HepG2 (cell line): ENCODE results near the gene EMC8. TPM values are rescaled to one million over a fixed set of nuclear protein-coding genes. Genes with fewer than 3 reads are reported as not detected.

Source experiments
- ATAC-seq: fragments of 200-7000 bp; cut with Tn5 transposase; 3 replicates; pipeline ENCODE4 v1.9.1; 2020; ENCODE audit warnings: mild to moderate bottlenecking, moderate library complexity
- BruUV-seq: library from RNA; stranded (reverse); fragments of 400-500 nt; replicated peaks from 2 replicates; lab custom pipeline; 2021; lab: Mats Ljungman, UMichigan
- CTCF ChIA-PET: fragments of 300-600 bp; formaldehyde crosslinking; extraction: SDS; loops from one replicate; lab custom pipeline; 2021; ENCODE audit warnings: low total read pairs, inconsistent platforms, low intra/inter-chr PET ratio; lab: Yijun Ruan, JAX
- POLR2A ChIA-PET: fragments of 350-600 bp; sonication (Branson Sonifier 250); formaldehyde crosslinking; loops from one replicate; lab custom pipeline; 2020; ENCODE audit warnings: antibody characterized with exemption, inconsistent platforms; lab: Yijun Ruan, JAX
- DNase-seq: peaks from one replicate; pipeline ENCODE4 v3.0.0-alpha.2; 2015; ENCODE audit warnings: low spot score
- FAIRE-seq: peaks from 3 replicates; lab custom pipeline; 2011; peaks lifted over from hg19 to GRCh38; lab: Jason Lieb, UNC
- H2AFZ ChIP-seq: one replicate; pipeline ENCODE4 v1.6.1; 2011; ENCODE audit warnings: low read length, inconsistent platforms
- H3K27ac ChIP-seq: fragments of 300-600 bp; 3 replicates; pipeline ENCODE4 v1.8.0; 2011; ENCODE audit warnings: mixed run types, mild to moderate bottlenecking, mixed read lengths, low read length, inconsistent platforms; ENCODE audit not compliant: insufficient read depth; ENCODE audit errors: extremely low read length
- H3K27me3 ChIP-seq, 2 experiments: fragments of 200-600 bp in 1 of 2; 2 replicates in 1 of 2; 3 replicates in 1 of 2; pipeline versions ENCODE4 v1.6.0 to v1.8.0; 2011; ENCODE audit warnings: low read length in 2 of 2, mild to moderate bottlenecking in 2 of 2, moderate library complexity in 2 of 2, inconsistent platforms in 1 of 2; ENCODE audit not compliant: insufficient read depth in 2 of 2, control insufficient read depth in 1 of 2
- H3K36me3 ChIP-seq, 2 experiments: fragments of 200-600 bp in 1 of 2; replicated peaks in 1 of 2; 2 replicates in 1 of 2; 3 replicates in 1 of 2; pipeline versions ENCODE4 v1.5.1 to v1.8.0; 2011; ENCODE audit warnings: low read length in 2 of 2, inconsistent platforms in 1 of 2; ENCODE audit not compliant: insufficient read depth in 2 of 2, control insufficient read depth in 1 of 2
- H3K4me1 ChIP-seq: 2 replicates; pipeline ENCODE4 v1.5.1; 2012; ENCODE audit warnings: low read length, inconsistent platforms; ENCODE audit not compliant: insufficient read depth
- H3K4me2 ChIP-seq: 2 replicates; pipeline ENCODE4 v1.6.0; 2011; ENCODE audit warnings: low read depth, low read length, inconsistent platforms
- H3K4me3 ChIP-seq, 3 experiments: fragments of 200-600 bp in 1 of 3; sonication (generic), shearing (Covaris generic) in 1 of 3; replicated peaks in 1 of 3; 2 replicates each; pipeline ENCODE4 v1.5.1; 2011 to 2016; ENCODE audit warnings: low read length in 3 of 3, inconsistent platforms in 2 of 3, low read depth in 2 of 3, mild to moderate bottlenecking in 2 of 3, control low read depth in 1 of 3, mixed read lengths in 1 of 3; ENCODE audit not compliant: insufficient read depth in 1 of 3
- H3K79me2 ChIP-seq: one replicate; pipeline ENCODE4 v1.6.1; 2011; ENCODE audit warnings: low read length, inconsistent platforms; ENCODE audit not compliant: insufficient read depth
- H3K9ac ChIP-seq: 2 replicates; pipeline ENCODE4 v1.6.0; 2011; ENCODE audit warnings: mild to moderate bottlenecking, low read depth, low read length, inconsistent platforms; ENCODE audit not compliant: insufficient read depth
- H3K9me3 ChIP-seq: 2 replicates; pipeline ENCODE4 v1.5.1; 2012; ENCODE audit warnings: mild to moderate bottlenecking, low read length
- H4K20me1 ChIP-seq: 2 replicates; pipeline ENCODE4 v1.6.0; 2011; ENCODE audit warnings: inconsistent platforms, mild to moderate bottlenecking, low read length, moderate library complexity; ENCODE audit not compliant: insufficient read depth
- ATF1 ChIP-seq: IDR thresholded peaks from 2 replicates; pipeline ENCODE4 v1.6.1; 2016; ENCODE audit warnings: mild to moderate bottlenecking, control low read depth
- ETS1 ChIP-seq: sonication (generic); formaldehyde crosslinking; IDR thresholded peaks from 2 replicates; pipeline ENCODE4 v1.4.0; 2020; ENCODE audit warnings: missing genetic modification reagents
- GATAD2A ChIP-seq: IDR thresholded peaks from 2 replicates; pipeline ENCODE4 v1.6.1; 2016
- MTERF4 ChIP-seq: sonication (generic); formaldehyde crosslinking; IDR thresholded peaks from 2 replicates; pipeline ENCODE4 v1.8.0; 2023; ENCODE audit warnings: mild to moderate bottlenecking, missing genetic modification reagents
- ZNF740 ChIP-seq: sonication (generic); formaldehyde crosslinking; IDR thresholded peaks from 2 replicates; pipeline ENCODE4 v1.4.0; 2020; ENCODE audit warnings: missing genetic modification reagents
- WGBS: methylation state at CpG from one replicate; pipeline ENCODE4 v1.1.6; 2017; ENCODE audit warnings: low lambda C conversion rate; 5-methylcytosine and 5-hydroxymethylcytosine counted together
- in situ Hi-C: cut with HindIII; loops from 2 replicates; pipeline ENCODE4 v1.10.0; 2017; ENCODE audit warnings: low pct_unique_long_range_greater_than_20kb; ENCODE audit not compliant: extremely low pct_ligation_motif_present
- intact Hi-C: fragments of 100-400 bp; cut with micrococcal nuclease; formaldehyde crosslinking; loops from one replicate; pipeline ENCODE4 v1.10.0; 2022; ENCODE audit not compliant: unreplicated experiment
- polyA plus RNA-seq, 8 experiments: library from polyadenylated mRNA; depleted of rRNA in 3 of 8; stranded (reverse) in 7 of 8; unstranded in 1 of 8; fragments of >200 nt; fragmentation: Illumina TruSeq in 4 of 8; extraction: Trizol in 4 of 8; gene quantifications; 2 replicates each; pipeline versions ENCODE4 v1.2.1 to v1.2.3, GENCODE V29; 2011 to 2016; ENCODE audit warnings: low read depth in 4 of 8, missing spikeins in 1 of 8, mixed read lengths in 1 of 8; ENCODE audit not compliant: insufficient read depth in 1 of 8
- total RNA-seq, 5 experiments: library from RNA; depleted of rRNA; stranded (reverse); fragments of >200 nt; fragmentation: Illumina TruSeq; extraction: Trizol; gene quantifications; 2 replicates each; pipeline ENCODE4 v1.2.3, GENCODE V29; 2016; ENCODE audit warnings: low read depth in 1 of 5
- TF ChIP-seq, protein P1 (sequence below): sonication (generic); formaldehyde crosslinking; IDR thresholded peaks from 2 replicates; pipeline ENCODE4 v1.4.0; 2020; ENCODE audit warnings: missing genetic modification reagents
- TF ChIP-seq, protein P2 (sequence below): sonication (generic); formaldehyde crosslinking; IDR thresholded peaks from 2 replicates; pipeline ENCODE4 v1.4.0; 2020; ENCODE audit warnings: missing genetic modification reagents

Gene EMC8
- total and polyA plus RNA-seq, 2 of the 13 experiments (the other 11 are each of a cell fraction or from before 2014, with no cell fraction given) = 55.0 to 76.0 TPM

- DNase-seq (no peak), ATAC-seq (no peak), FAIRE-seq (no peak)
- Histone ChIP-seq H3K36me3 (no peaks in the 10 kb centered on the region), H3K27ac (no peak overlapping the region), H3K4me3 (no peak overlapping the region), H3K4me2 (no peak overlapping the region), H3K4me1 (peaks cover 39% of the 10 kb centered on the region), H3K27me3 (peaks cover 0 to 2% of the 10 kb centered on the region in 2 experiments; a peak in 2 of 5 replicates), H3K9ac (no peak overlapping the region), H2AFZ (no peak overlapping the region), H3K9me3 (no peaks in the 10 kb centered on the region), H3K79me2 (no peaks in the 10 kb centered on the region), H4K20me1 (no peaks in the 10 kb centered on the region)
- CTCF ChIA-PET = no interaction called here
- POLR2A ChIA-PET = no interaction called here
- intact Hi-C loops = no loop called here
- TF ChIP-seq ETS1 (CRISPR knock-in tag) = no peak
- TF ChIP-seq, protein P1, sequence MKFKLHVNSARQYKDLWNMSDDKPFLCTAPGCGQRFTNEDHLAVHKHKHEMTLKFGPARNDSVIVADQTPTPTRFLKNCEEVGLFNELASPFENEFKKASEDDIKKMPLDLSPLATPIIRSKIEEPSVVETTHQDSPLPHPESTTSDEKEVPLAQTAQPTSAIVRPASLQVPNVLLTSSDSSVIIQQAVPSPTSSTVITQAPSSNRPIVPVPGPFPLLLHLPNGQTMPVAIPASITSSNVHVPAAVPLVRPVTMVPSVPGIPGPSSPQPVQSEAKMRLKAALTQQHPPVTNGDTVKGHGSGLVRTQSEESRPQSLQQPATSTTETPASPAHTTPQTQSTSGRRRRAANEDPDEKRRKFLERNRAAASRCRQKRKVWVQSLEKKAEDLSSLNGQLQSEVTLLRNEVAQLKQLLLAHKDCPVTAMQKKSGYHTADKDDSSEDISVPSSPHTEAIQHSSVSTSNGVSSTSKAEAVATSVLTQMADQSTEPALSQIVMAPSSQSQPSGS (CRISPR knock-in tag) = no peak
- TF ChIP-seq ZNF740 (CRISPR knock-in tag) = no peak
- no peak for TF ChIP-seq ATF1 (CRISPR knock-in tag)
- TF ChIP-seq MTERF4 (CRISPR knock-in tag) = no peak
- TF ChIP-seq, protein P2, sequence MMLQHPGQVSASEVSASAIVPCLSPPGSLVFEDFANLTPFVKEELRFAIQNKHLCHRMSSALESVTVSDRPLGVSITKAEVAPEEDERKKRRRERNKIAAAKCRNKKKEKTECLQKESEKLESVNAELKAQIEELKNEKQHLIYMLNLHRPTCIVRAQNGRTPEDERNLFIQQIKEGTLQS (CRISPR knock-in tag) = no peak
- no peak for TF ChIP-seq GATAD2A
- no TSS peak for BruUV-seq
- 62% methylated on average over 16 of the region's 16 CpGs for WGBS
- in situ Hi-C loops = no loop called here
These were observed 69.7 kb downstream of the EMC8 start for GRCh38 chr16:85729452-85730185.
